Measurements from ENCODE around the gene ENDOD1.
"Not testable (repeated sequence)": the region's sequence is repeated elsewhere in the genome, so short reads cannot be mapped to it uniquely, and the experiment has no call there.

ENDOD1 gene, protein sequence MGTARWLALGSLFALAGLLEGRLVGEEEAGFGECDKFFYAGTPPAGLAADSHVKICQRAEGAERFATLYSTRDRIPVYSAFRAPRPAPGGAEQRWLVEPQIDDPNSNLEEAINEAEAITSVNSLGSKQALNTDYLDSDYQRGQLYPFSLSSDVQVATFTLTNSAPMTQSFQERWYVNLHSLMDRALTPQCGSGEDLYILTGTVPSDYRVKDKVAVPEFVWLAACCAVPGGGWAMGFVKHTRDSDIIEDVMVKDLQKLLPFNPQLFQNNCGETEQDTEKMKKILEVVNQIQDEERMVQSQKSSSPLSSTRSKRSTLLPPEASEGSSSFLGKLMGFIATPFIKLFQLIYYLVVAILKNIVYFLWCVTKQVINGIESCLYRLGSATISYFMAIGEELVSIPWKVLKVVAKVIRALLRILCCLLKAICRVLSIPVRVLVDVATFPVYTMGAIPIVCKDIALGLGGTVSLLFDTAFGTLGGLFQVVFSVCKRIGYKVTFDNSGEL

DNA sequence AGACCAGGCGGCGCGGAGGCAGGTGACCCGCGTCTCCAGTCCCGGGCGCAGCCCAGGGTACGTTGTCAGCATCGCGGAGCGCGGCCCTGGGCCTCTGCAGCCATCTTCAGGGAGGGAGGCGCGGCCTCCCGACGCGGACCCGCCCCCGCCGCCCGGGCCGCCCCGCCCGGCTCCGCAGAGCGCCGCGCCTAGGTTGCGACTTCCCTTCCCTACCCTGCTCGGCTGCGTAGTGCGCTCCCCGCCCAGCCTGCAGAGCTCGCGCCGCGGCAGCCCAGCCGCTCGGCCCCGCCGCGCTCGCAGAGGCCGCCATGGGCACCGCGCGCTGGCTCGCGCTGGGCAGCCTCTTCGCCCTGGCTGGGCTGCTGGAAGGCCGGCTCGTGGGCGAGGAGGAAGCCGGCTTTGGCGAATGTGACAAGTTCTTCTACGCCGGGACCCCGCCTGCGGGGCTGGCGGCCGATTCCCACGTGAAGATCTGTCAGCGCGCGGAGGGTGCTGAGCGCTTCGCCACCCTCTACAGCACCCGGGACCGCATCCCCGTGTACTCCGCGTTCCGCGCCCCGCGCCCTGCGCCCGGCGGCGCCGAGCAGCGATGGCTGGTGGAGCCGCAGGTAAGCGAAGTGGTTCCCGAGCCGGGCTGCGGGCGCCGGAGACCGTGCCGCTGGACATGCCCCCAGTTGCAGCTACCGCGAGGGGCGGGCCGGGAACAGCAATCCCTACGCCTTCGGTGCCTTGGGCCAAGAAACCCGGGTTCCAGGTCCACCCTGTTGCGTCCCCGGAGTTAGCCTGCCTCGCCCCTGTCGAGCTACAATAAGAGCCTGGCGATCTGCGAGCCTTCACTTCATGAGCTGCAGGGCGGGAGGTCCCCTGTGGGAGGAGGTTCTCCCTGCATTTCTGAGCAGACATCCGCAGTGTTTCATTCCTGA is at the start of gene ENDOD1:
Gene ENDOD1 (plus strand): TSS at position 227 of the 923 bp plus-strand sequence. CDS start 82 bp downstream, at position 309.
- H3K4me3 ChIP-seq (ENCODE audit: low read depth, low read length): peak within 1 kb of the TSS; percentile 75
- TF ChIP-seq, protein P1, sequence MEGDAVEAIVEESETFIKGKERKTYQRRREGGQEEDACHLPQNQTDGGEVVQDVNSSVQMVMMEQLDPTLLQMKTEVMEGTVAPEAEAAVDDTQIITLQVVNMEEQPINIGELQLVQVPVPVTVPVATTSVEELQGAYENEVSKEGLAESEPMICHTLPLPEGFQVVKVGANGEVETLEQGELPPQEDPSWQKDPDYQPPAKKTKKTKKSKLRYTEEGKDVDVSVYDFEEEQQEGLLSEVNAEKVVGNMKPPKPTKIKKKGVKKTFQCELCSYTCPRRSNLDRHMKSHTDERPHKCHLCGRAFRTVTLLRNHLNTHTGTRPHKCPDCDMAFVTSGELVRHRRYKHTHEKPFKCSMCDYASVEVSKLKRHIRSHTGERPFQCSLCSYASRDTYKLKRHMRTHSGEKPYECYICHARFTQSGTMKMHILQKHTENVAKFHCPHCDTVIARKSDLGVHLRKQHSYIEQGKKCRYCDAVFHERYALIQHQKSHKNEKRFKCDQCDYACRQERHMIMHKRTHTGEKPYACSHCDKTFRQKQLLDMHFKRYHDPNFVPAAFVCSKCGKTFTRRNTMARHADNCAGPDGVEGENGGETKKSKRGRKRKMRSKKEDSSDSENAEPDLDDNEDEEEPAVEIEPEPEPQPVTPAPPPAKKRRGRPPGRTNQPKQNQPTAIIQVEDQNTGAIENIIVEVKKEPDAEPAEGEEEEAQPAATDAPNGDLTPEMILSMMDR (IDR thresholded peaks at IDR 0.05; ENCODE audit: insufficient read depth, low read depth, low read length, missing control alignments): no peak
- DNase-seq (ENCODE audit: low read depth): peak; percentile 90

DNA sequence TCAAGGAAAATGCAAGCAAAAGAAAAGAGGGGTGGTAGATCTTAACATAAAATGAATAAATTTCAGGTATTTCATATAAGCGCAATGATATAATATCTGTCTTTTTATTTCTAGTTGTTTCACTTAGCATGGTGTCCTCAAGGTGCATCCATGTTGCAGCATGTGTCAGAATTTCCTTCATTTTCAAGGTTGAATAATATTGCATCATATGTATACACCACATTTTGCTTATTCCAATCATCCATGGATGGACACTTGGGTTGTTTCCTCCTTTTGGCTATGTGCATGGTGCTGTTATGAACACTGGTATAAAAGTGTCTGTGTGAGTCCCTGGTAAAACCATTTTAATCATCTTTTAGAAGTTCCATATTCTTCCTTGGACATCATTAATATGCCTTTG is 47.4 kb upstream of the ENDOD1 start:
- no peak for DNase-seq (ENCODE audit: low read depth)
- TF ChIP-seq, protein P1 (IDR thresholded peaks at IDR 0.05; ENCODE audit: insufficient read depth, low read depth, low read length, missing control alignments): no peak
- H3K4me3 ChIP-seq (ENCODE audit: low read depth, low read length): no peak overlapping the region

DNA sequence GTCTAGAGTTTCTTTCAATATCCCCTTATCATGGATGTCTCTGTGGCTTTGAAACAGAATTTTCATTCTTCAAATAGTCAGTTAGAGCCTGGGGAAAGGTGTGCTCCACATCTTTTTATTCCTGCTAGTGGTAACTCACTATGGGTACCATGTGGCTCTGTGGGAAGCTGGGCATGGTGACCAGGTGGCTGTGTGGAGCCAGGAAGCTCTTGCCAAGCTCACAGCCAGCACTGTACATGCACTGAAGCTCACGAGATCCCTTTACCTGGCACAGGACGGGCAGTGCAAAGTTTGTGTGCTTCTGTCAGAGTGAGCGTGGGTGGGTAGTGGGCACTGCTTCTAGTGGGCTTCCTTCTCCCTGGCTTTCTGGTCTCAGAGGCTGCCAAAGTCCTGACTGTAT is 46.7 kb upstream of the ENDOD1 start:
- TF ChIP-seq, protein P1 (IDR thresholded peaks at IDR 0.05; ENCODE audit: insufficient read depth, low read depth, low read length, missing control alignments): no peak
- H3K4me3 ChIP-seq (ENCODE audit: low read depth, low read length): no peak overlapping the region
- DNase-seq (ENCODE audit: low read depth): no peak

DNA sequence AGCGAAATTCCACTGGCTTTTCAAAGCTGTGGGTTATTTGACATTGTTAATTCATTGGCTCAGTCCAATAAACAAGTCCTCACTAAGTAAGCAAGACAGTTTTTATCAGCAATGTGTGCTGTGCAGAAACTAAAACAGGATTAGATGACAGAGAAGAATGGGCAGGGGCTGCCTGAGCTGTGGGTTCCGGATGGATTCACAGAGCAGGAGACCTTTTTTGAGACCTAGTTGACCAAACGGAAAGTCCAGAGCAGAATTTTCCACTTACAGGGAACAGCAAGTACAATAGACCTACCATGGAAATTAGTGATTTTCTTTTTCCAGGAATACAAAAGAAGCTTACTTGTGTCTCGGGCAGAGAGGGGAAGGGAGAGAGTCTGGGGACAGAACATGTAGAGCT is 45.6 kb upstream of the ENDOD1 start:
- no peak for DNase-seq (ENCODE audit: low read depth)
- H3K4me3 ChIP-seq (ENCODE audit: low read depth, low read length): no peak overlapping the region
- TF ChIP-seq, protein P1 (IDR thresholded peaks at IDR 0.05; ENCODE audit: insufficient read depth, low read depth, low read length, missing control alignments): no peak

DNA sequence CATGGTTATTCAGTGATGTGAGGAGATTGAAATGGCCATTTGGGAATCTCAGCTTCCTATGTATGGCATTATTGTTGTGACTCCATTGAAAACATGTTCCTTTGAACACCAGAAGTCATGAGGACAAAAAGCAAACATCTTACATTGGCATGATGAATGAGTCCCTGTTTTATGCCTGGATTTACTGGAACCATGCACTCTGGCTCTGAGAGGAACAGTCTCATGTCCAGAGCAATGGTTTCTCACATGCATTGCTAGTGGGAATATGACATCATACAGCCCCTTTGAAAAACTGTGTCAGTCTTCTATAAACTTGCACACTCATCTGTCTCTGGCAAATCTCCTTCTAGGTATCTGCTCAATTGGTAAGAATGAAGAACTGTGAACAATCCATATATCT is 43.8 kb upstream of the ENDOD1 start:
- no peak for DNase-seq (ENCODE audit: low read depth)
- TF ChIP-seq, protein P1 (IDR thresholded peaks at IDR 0.05; ENCODE audit: insufficient read depth, low read depth, low read length, missing control alignments): no peak
- H3K4me3 ChIP-seq (ENCODE audit: low read depth, low read length): no peak overlapping the region

DNA sequence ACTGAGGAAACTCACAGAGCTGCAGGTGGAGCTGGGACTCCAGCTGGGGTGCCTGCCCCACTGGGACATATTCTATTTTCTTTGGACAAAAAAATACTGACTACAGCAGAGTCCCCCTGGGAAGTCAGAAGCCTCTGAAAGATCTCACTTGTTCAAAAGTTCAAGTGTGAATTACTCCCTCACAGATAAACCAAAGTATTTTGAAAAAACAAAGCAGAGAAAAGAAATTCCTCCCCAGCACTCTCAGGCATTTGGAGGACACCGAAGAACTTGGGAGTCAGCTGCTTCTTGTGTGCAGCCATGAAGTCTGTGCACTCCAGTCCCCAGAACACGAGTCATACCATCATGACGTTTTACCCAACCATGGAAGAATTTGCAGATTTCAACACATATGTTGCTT is 40.5 kb upstream of the ENDOD1 start, which contains the start of gene KDM4F:
Gene KDM4F (plus strand): TSS at position 301 of the 400 bp plus-strand sequence.
- DNase-seq (ENCODE audit: low read depth): not testable (repeated sequence)

More for the DNA sequence above, 40.5 kb upstream of the ENDOD1 start, which contains the start of gene KDM4F:
- not testable (repeated sequence) for H3K4me3 ChIP-seq (ENCODE audit: low read depth, low read length)

Measured in GM12865 (cell line).